ENCODE measurements around the gene BMP8B.
A peak's percentile ranks its signal among the peaks of the same experiment; 100 is the strongest.
"Not testable (repeated sequence)": the region's sequence is repeated elsewhere in the genome, so short reads cannot be mapped to it uniquely, and the experiment has no call there.

The BMP8B gene

DNA sequence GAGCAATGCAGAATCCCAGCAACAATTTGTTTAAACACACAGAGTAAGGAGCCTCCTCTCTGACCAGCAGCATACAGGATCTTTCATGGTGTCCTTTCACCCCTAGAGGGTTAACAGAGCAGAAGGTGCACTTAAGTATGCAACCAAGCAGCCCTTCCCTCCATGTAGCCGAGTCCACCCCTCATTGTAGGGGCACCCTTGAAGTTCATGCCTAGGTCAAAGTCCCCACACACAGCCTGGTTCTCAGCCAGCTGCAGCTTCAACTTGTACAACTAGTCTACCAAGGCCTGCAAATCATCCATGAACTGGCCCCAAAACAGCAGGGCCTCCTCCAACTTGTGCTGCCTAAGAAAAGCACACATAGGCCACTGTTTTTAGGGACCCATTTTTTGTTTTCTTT lies 7.0 kb upstream of the BMP8B start:
- DNase-seq (ENCODE audit: low read depth), result no peak
- H3K4me3 ChIP-seq (ENCODE audit: low read depth, low read length), result no peak overlapping the region
- TF ChIP-seq CTCF (IDR thresholded peaks at IDR 0.05; ENCODE audit: control insufficient read depth, extremely low read depth, insufficient read depth), result no peak

GRCh38 chr1:39791838-39792237 lies 3.2 kb upstream of the BMP8B start:
- DNase-seq (ENCODE audit: low read depth), result no peak
- TF ChIP-seq CTCF (IDR thresholded peaks at IDR 0.05; ENCODE audit: control insufficient read depth, extremely low read depth, insufficient read depth), result no peak
- no peak overlapping the region for H3K4me3 ChIP-seq (ENCODE audit: low read depth, low read length)

DNA sequence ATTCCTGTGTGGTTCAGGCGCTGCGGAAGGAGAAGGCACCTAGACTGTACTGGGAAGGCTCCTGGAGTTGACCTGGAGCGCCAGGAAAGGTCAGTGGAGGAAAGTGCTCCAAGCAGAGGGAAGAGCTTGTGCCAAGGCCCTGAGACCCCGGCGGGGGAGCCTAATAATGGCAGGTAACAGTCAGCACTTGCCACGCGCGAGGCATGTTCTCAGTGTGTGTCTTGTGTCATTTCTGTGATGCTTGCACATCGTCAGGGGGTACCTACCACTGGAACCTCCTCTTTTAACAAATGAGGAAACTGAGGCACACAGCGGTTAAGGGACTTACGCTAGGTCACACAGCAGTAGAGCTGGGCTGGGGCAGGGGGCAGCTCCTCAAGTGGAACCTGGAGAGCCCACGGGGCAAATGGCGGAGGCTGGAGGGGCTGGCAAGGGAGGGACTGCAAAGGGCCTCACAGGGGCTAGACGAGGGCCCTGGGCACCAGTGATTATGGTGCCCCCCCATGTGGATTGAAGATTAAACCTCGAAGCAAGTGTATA lies 976 bp upstream of the BMP8B start:
- no peak for DNase-seq (ENCODE audit: low read depth)
- TF ChIP-seq CTCF (IDR thresholded peaks at IDR 0.05; ENCODE audit: control insufficient read depth, extremely low read depth, insufficient read depth), result no peak
- H3K4me3 ChIP-seq (ENCODE audit: low read depth, low read length), result no peak overlapping the region

DNA sequence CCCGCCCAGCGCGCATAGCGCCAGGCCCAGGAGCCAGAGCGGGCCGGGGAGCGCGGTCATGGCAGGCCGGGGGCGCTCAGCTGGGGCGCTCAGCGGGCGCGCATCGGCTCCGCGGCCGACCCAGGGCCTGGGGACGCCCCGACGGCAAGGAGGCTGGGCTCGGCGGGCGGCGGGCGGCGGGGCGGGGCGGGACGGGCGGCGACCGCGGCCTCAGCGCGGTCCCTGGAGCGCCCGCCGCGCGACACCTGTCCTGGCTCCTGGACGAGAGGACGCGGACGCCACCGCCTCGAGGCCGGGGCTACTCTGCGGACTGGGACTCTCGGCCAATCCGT lies 273 bp downstream of the BMP8B start:
- peak overlapping the region; percentile 48 for H3K4me3 ChIP-seq (ENCODE audit: low read depth, low read length)
- no peak for TF ChIP-seq CTCF (IDR thresholded peaks at IDR 0.05; ENCODE audit: control insufficient read depth, extremely low read depth, insufficient read depth)
- no peak for DNase-seq (ENCODE audit: low read depth)

DNA sequence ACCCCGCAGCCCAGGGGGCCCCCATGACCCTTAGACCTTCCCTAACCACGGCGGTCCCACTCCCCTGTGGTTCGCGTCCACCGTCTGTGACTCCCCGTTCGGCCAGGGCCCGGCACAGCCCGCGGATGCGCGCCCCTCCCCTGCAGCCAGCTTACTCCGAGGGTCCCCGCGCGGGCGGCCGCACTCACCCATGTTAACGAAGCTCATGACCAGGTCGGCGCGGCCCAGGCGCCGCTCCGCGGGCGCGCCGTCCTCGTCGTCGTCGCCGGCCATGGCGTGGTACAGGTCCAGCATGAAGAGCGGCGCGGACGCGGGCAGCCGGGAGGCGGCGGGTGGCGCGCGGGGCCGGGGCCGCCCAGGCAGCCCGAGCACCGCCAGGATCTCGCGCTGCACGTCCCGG lies 701 bp downstream of the BMP8B start:
- DNase-seq (ENCODE audit: low read depth); H3K4me3 ChIP-seq (ENCODE audit: low read depth, low read length): not testable (repeated sequence)

- DNase-seq (ENCODE audit: low read depth), result no peak
- no peak for TF ChIP-seq CTCF (IDR thresholded peaks at IDR 0.05; ENCODE audit: control insufficient read depth, extremely low read depth, insufficient read depth)
- no peak overlapping the region for H3K4me3 ChIP-seq (ENCODE audit: low read depth, low read length)
Observed at GRCh38 chr1:39787468-39787867, 1.2 kb downstream of the BMP8B start.

DNA sequence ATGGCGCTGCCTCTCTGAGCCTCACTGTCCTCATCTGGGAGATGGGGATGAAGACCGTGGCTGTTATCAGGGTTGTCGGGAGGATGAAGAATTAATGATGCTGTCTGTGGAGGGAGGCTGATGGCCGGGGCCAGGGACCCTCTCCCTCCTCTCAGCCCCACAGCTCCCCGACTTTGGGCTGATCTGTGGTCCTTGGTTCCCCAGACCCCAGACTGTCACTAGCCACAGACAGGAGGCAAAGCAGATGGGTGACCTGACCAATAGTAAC lies 1.6 kb downstream of the BMP8B start:
- H3K4me3 ChIP-seq (ENCODE audit: low read depth, low read length), result not testable (repeated sequence)

DNA sequence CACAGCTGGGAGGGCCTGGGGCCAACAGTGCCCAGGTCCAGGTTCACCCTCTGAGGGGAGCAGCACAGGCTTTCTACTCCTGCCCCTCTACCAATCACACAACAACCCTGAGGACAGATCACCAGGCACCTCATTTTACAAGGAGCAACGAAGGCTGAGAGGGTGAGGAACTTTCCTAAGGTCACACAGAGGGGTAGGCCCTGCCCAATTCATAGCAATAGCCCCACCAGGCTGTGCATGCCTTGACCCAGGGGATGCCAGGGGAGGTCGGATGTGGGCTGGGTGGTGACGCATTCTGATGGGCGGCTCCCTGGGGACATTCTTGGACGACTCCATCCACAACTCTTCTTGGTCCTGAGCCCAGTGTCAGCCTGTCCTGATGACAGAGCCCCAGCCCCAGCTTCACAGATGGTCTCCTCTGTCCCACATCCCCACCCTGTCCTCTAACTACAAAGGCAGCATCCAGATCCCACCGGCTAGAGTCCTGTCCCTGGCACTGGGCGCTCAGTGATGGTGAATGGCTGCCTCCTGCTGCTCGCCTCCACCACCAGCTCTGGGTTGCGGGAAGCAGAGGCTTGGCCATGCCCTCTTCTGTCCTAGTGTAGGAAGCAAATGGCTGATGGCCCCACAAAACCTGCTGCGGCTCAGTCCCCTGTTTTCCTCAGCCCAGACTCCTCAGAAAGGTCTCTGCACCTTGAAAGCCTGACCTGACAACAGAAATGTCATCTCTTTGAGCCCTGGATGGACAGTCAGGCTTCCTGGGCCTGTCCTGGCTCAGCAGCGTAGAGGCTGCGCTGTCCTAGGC lies 2.2 kb downstream of the BMP8B start:
- DNase-seq (ENCODE audit: low read depth); H3K4me3 ChIP-seq (ENCODE audit: low read depth, low read length): not testable (repeated sequence)

More for the DNA sequence above, 1.6 kb downstream of the BMP8B start:
- not testable (repeated sequence) for DNase-seq (ENCODE audit: low read depth)

GRCh38 chr1:39782685-39783084 lies 6.0 kb downstream of the BMP8B start:
- H3K4me3 ChIP-seq (ENCODE audit: low read depth, low read length), result not testable (repeated sequence)

More at GRCh38 chr1:39782685-39783084, 6.0 kb downstream of the BMP8B start:
- not testable (repeated sequence) for DNase-seq (ENCODE audit: low read depth)
